ENCODE measurements around the gene EFL1. TPM values are rescaled to one million over a fixed set of nuclear protein-coding genes. Genes with fewer than 3 reads are reported as not detected.

Gene EFL1
- total and polyA plus RNA-seq, 4 donors, result 3.2 to 10.1 (median 6.1) TPM

DNA sequence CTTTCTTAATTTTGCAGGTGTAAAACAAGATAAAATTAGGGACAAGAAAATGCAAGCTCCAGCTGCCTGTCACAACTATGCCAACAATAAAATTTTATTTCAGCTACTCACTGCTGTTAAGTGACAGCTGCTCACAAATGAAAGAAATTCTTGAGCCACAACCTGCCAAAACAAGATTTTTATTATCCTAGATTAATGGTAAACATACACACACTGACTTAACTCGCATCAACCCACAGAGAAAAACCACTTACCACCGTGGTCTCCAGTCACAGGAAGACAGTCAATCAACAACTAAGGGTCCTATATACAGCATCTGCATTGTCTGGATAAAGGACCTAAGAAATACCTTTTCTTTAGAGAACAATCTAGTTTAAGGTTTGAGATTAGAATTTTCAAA, 31.3 kb downstream of the EFL1 start:
- no peaks in the 10 kb centered on the region for H3K9me3 ChIP-seq (ENCODE audit: control insufficient read depth in 4 of 4, low read length in 3 of 4)
- TF ChIP-seq, protein P1, sequence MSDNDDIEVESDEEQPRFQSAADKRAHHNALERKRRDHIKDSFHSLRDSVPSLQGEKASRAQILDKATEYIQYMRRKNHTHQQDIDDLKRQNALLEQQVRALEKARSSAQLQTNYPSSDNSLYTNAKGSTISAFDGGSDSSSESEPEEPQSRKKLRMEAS (IDR thresholded peaks at IDR 0.05), result no peak
- TF ChIP-seq, protein P2, sequence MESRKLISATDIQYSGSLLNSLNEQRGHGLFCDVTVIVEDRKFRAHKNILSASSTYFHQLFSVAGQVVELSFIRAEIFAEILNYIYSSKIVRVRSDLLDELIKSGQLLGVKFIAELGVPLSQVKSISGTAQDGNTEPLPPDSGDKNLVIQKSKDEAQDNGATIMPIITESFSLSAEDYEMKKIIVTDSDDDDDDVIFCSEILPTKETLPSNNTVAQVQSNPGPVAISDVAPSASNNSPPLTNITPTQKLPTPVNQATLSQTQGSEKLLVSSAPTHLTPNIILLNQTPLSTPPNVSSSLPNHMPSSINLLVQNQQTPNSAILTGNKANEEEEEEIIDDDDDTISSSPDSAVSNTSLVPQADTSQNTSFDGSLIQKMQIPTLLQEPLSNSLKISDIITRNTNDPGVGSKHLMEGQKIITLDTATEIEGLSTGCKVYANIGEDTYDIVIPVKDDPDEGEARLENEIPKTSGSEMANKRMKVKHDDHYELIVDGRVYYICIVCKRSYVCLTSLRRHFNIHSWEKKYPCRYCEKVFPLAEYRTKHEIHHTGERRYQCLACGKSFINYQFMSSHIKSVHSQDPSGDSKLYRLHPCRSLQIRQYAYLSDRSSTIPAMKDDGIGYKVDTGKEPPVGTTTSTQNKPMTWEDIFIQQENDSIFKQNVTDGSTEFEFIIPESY (IDR thresholded peaks at IDR 0.05), result no peak
- TF ChIP-seq GABPA (IDR thresholded peaks at IDR 0.05 in 1 of 2, conservative IDR thresholded peaks at IDR 0.05 in 1 of 2) (no peak), FOXA2 (IDR thresholded peaks at IDR 0.05) (no peak), TAF1 (conservative IDR thresholded peaks at IDR 0.05) (no peak), HNF4A (conservative IDR thresholded peaks at IDR 0.05) (no peak)
- H3K27me3 ChIP-seq (ENCODE audit: control insufficient read depth in 4 of 4, insufficient read depth in 4 of 4, low read length in 3 of 4), result no peaks in the 10 kb centered on the region
- no peak overlapping the region for H3K27ac ChIP-seq (ENCODE audit: low read depth in 1 of 2, low read length in 2 of 2)
- H3K4me1 ChIP-seq (ENCODE audit: control insufficient read depth in 4 of 4, insufficient read depth in 4 of 4, low read length in 3 of 4), result no peaks in the 10 kb centered on the region
- no peak overlapping the region for H3K4me3 ChIP-seq (ENCODE audit: low read depth in 1 of 3, low read length in 3 of 3)
- H3K36me3 ChIP-seq (ENCODE audit: control insufficient read depth in 4 of 4, insufficient read depth in 3 of 4, low read depth in 1 of 4, low read length in 3 of 4), result peaks cover 1 to 15% (median 12%) of the 10 kb centered on the region in 4 donors
- H3K9ac ChIP-seq (ENCODE audit: low read depth in 1 of 2, low read length in 2 of 2), result no peak overlapping the region
- DNase-seq (ENCODE audit: low spot score), result no peak
- WGBS, result 79% methylated on average over 2 of the region's 2 CpGs

DNA sequence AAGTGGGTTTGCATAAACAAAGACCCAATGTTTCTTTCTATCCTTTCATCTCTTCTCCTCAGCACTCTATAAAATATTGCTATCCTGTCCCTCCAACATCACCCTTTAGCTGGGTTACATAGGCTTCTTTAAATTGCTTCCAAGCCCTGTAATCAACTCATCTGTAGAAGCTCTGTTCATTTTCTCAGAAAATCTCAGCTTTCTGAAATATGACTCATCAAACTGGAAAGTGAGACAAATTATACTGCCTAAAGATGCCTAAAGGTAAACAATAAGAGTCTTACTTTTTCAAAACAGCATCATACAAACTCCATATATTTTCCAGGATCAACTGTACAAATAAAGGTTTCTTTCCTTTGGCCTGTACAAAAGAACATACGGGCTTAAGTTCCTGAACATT, 33.8 kb downstream of the EFL1 start:
- TF ChIP-seq, protein P3, sequence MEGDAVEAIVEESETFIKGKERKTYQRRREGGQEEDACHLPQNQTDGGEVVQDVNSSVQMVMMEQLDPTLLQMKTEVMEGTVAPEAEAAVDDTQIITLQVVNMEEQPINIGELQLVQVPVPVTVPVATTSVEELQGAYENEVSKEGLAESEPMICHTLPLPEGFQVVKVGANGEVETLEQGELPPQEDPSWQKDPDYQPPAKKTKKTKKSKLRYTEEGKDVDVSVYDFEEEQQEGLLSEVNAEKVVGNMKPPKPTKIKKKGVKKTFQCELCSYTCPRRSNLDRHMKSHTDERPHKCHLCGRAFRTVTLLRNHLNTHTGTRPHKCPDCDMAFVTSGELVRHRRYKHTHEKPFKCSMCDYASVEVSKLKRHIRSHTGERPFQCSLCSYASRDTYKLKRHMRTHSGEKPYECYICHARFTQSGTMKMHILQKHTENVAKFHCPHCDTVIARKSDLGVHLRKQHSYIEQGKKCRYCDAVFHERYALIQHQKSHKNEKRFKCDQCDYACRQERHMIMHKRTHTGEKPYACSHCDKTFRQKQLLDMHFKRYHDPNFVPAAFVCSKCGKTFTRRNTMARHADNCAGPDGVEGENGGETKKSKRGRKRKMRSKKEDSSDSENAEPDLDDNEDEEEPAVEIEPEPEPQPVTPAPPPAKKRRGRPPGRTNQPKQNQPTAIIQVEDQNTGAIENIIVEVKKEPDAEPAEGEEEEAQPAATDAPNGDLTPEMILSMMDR (IDR thresholded peaks at IDR 0.05; ENCODE audit: low read depth, low read length, missing input control), result no peak
- no peak for TF ChIP-seq EGR1 (IDR thresholded peaks at IDR 0.05; ENCODE audit: low read depth in 2 of 2)
- TF ChIP-seq YY1 (IDR thresholded peaks at IDR 0.05), result no peak
- no peak for TF ChIP-seq SP1 (IDR thresholded peaks at IDR 0.05)
- TF ChIP-seq, protein P4, sequence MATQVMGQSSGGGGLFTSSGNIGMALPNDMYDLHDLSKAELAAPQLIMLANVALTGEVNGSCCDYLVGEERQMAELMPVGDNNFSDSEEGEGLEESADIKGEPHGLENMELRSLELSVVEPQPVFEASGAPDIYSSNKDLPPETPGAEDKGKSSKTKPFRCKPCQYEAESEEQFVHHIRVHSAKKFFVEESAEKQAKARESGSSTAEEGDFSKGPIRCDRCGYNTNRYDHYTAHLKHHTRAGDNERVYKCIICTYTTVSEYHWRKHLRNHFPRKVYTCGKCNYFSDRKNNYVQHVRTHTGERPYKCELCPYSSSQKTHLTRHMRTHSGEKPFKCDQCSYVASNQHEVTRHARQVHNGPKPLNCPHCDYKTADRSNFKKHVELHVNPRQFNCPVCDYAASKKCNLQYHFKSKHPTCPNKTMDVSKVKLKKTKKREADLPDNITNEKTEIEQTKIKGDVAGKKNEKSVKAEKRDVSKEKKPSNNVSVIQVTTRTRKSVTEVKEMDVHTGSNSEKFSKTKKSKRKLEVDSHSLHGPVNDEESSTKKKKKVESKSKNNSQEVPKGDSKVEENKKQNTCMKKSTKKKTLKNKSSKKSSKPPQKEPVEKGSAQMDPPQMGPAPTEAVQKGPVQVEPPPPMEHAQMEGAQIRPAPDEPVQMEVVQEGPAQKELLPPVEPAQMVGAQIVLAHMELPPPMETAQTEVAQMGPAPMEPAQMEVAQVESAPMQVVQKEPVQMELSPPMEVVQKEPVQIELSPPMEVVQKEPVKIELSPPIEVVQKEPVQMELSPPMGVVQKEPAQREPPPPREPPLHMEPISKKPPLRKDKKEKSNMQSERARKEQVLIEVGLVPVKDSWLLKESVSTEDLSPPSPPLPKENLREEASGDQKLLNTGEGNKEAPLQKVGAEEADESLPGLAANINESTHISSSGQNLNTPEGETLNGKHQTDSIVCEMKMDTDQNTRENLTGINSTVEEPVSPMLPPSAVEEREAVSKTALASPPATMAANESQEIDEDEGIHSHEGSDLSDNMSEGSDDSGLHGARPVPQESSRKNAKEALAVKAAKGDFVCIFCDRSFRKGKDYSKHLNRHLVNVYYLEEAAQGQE (IDR thresholded peaks at IDR 0.05), result no peak
- no peak for TF ChIP-seq NR2F2 (IDR thresholded peaks at IDR 0.05)
- no peak for TF ChIP-seq TAF1 (conservative IDR thresholded peaks at IDR 0.05)
- Histone ChIP-seq H3K36me3 (ENCODE audit: control insufficient read depth in 4 of 4, insufficient read depth in 3 of 4, low read depth in 1 of 4, low read length in 3 of 4) (peaks cover 3 to 15% (median 13%) of the 10 kb centered on the region in 4 donors), H3K9me3 (ENCODE audit: control insufficient read depth in 4 of 4, low read length in 3 of 4) (no peaks in the 10 kb centered on the region), H3K4me3 (ENCODE audit: low read depth in 1 of 3, low read length in 3 of 3) (no peak overlapping the region), H3K27ac (ENCODE audit: low read depth in 1 of 2, low read length in 2 of 2) (no peak overlapping the region), H3K27me3 (ENCODE audit: control insufficient read depth in 4 of 4, insufficient read depth in 4 of 4, low read length in 3 of 4) (no peaks in the 10 kb centered on the region), H3K9ac (ENCODE audit: low read depth in 1 of 2, low read length in 2 of 2) (no peak overlapping the region), H3K4me1 (ENCODE audit: control insufficient read depth in 4 of 4, insufficient read depth in 4 of 4, low read length in 3 of 4) (no peaks in the 10 kb centered on the region)
- 91% methylated on average over 1 of the region's 1 CpG for WGBS
- no peak for DNase-seq (ENCODE audit: low spot score)

All from liver (tissue), 9 donors.